ENCODE measurements around the gene CAMK2G.

DNA sequence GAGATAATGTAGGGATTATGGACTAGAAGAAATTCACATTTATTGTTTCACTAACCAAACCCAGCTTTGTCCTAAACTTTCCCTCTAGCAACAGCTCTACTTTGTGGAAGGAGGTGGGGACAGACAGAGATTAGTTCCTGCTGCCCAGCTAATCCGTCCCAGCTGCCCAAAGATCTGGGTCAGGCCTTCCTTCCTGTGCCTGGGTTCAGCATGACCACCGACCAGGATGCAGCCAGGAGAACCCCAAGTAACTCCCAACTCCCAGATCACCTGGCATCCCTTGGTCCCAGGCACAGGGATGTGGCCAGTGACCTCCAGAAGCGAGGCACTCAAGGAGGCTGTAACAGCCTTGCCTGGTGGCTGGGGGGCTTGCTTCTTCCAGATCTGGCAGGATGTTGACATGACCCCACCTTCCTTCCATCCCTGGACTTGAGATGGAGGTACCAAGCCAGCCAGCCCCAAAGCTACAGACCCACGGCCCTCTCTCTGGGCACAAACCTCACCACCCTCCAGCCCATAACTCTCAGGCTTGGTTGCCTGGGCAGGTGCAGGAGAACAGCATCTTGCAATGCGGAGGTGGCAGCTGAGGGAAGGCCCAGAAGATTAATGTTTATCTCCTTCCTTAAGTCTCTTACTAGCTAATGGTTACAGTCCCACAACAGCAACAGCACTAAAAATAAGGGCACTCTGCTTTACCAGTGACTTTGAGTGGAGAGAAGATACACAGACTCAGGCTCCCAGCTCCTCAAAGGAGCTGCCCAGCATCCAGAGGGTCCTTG, 11.1 kb downstream of the CAMK2G start:
- TF ChIP-seq, protein P1, sequence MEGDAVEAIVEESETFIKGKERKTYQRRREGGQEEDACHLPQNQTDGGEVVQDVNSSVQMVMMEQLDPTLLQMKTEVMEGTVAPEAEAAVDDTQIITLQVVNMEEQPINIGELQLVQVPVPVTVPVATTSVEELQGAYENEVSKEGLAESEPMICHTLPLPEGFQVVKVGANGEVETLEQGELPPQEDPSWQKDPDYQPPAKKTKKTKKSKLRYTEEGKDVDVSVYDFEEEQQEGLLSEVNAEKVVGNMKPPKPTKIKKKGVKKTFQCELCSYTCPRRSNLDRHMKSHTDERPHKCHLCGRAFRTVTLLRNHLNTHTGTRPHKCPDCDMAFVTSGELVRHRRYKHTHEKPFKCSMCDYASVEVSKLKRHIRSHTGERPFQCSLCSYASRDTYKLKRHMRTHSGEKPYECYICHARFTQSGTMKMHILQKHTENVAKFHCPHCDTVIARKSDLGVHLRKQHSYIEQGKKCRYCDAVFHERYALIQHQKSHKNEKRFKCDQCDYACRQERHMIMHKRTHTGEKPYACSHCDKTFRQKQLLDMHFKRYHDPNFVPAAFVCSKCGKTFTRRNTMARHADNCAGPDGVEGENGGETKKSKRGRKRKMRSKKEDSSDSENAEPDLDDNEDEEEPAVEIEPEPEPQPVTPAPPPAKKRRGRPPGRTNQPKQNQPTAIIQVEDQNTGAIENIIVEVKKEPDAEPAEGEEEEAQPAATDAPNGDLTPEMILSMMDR (conservative IDR thresholded peaks at IDR 0.05): no peak
- no peak for TF ChIP-seq EZH2 (IDR thresholded peaks at IDR 0.05; ENCODE audit: low read depth)
